Endothelial cell of umbilical vein (primary cell): Measurements from ENCODE around the gene ATP4A. TPM values are rescaled to one million over a fixed set of nuclear protein-coding genes. Genes with fewer than 3 reads are reported as not detected.

ENCODE experiments used
- BruUV-seq: library from RNA; stranded (reverse); fragments of 400-500 nt; replicated peaks from 2 replicates; lab custom pipeline; 2021; lab: Mats Ljungman, UMichigan
- CTCF ChIA-PET: fragments of 300-600, 350-600 bp; sonication (Branson Sonifier 250); formaldehyde crosslinking; loops from one replicate; lab custom pipeline; 2021; ENCODE audit warnings: antibody characterized with exemption, inconsistent platforms; lab: Charles Lee
- POLR2A ChIA-PET: fragments of 300-600, 350-600 bp; sonication (Branson Sonifier 250); formaldehyde crosslinking; loops from one replicate; lab custom pipeline; 2021; ENCODE audit warnings: antibody characterized with exemption, inconsistent platforms; lab: Charles Lee
- DNase-seq: peaks from one replicate; pipeline ENCODE4 v3.0.0-alpha.2; 2011; ENCODE audit warnings: low read depth, low spot score
- FAIRE-seq: peaks from 2 replicates; lab custom pipeline; 2011; peaks lifted over from hg19 to GRCh38; lab: Jason Lieb, UNC
- H2AFZ ChIP-seq: 2 replicates; pipeline ENCODE4 v1.6.0; 2012; ENCODE audit warnings: low read depth, low read length, control low read depth, inconsistent platforms
- H3K27ac ChIP-seq: 2 replicates; pipeline ENCODE4 v1.5.1; 2011; ENCODE audit warnings: low read depth, mild to moderate bottlenecking, control low read depth, low read length, moderate library complexity; ENCODE audit not compliant: insufficient read depth
- H3K27me3 ChIP-seq, 2 experiments: 2 replicates each; pipeline versions ENCODE4 v1.6.0 to v1.6.1; 2011; ENCODE audit warnings: low read length in 2 of 2, mixed read lengths in 1 of 2; ENCODE audit not compliant: control insufficient read depth in 2 of 2, insufficient read depth in 2 of 2
- H3K36me3 ChIP-seq, 2 experiments: 2 replicates in 1 of 2; 3 replicates in 1 of 2; pipeline ENCODE4 v1.5.1; 2011; ENCODE audit warnings: low read length in 2 of 2, mild to moderate bottlenecking in 1 of 2, moderate library complexity in 1 of 2; ENCODE audit not compliant: control insufficient read depth in 2 of 2, insufficient read depth in 2 of 2; ENCODE audit errors: extremely low read depth in 1 of 2
- H3K4me1 ChIP-seq: 3 replicates; pipeline ENCODE4 v1.5.1; 2011; ENCODE audit warnings: mild to moderate bottlenecking, low read length; ENCODE audit not compliant: control insufficient read depth, insufficient read depth; ENCODE audit errors: extremely low read depth
- H3K4me2 ChIP-seq: 2 replicates; pipeline ENCODE4 v1.6.1; 2011; ENCODE audit warnings: low read length, control low read depth, mixed read lengths; ENCODE audit not compliant: insufficient read depth
- H3K4me3 ChIP-seq, 3 experiments: fragments of 200-600 bp in 1 of 3; sonication (generic), shearing (Covaris generic) in 1 of 3; replicated peaks in 1 of 3; 2 replicates each; pipeline ENCODE4 v1.5.1; 2011 to 2016; ENCODE audit warnings: control low read depth in 3 of 3, low read length in 3 of 3, mild to moderate bottlenecking in 2 of 3, inconsistent platforms in 1 of 3, low read depth in 1 of 3, moderate library complexity in 1 of 3; ENCODE audit not compliant: insufficient read depth in 1 of 3
- H3K79me2 ChIP-seq: 2 replicates; pipeline ENCODE4 v1.6.0; 2012; ENCODE audit warnings: low read length, inconsistent platforms; ENCODE audit not compliant: control insufficient read depth, insufficient read depth
- H3K9ac ChIP-seq: replicated peaks from 2 replicates; pipeline ENCODE3; 2011; ENCODE audit warnings: low read length, control low read depth; ENCODE audit not compliant: insufficient read depth; ENCODE audit errors: extremely low read depth
- H3K9me1 ChIP-seq: replicated peaks from 3 replicates; pipeline ENCODE4 v1.6.0; 2011; ENCODE audit warnings: mild to moderate bottlenecking, low read length; ENCODE audit not compliant: control insufficient read depth, insufficient read depth; ENCODE audit errors: extremely low read depth
- H3K9me3 ChIP-seq: replicated peaks from 2 replicates; pipeline ENCODE4 v1.5.1; 2012; ENCODE audit warnings: low read length, inconsistent platforms; ENCODE audit not compliant: control insufficient read depth, insufficient read depth
- H4K20me1 ChIP-seq: replicated peaks from 2 replicates; pipeline ENCODE3; 2011; ENCODE audit warnings: mild to moderate bottlenecking, low read length; ENCODE audit not compliant: control insufficient read depth, insufficient read depth; ENCODE audit errors: extremely low read depth
- CTCF ChIP-seq, 2 donors: IDR thresholded peaks; 1 replicate in 1 of 2; 2 replicates in 1 of 2; pipeline ENCODE4 v1.5.1; 2011; ENCODE audit warnings: low read length in 2 of 2, mild to moderate bottlenecking in 2 of 2, moderate library complexity in 2 of 2, control low read depth in 1 of 2, inconsistent platforms in 1 of 2, low read depth in 1 of 2; ENCODE audit not compliant: insufficient read depth in 1 of 2; ENCODE audit errors: extremely low read depth in 1 of 2
- EZH2 ChIP-seq: IDR thresholded peaks from 2 replicates; pipeline ENCODE4 v1.6.1; 2012; ENCODE audit warnings: borderline replicate concordance, low read depth, mild to moderate bottlenecking, moderate library complexity, low read length, inconsistent platforms; ENCODE audit not compliant: severe bottlenecking
- FOS ChIP-seq: IDR thresholded peaks from 2 replicates; pipeline ENCODE4 v1.6.1; 2011; ENCODE audit warnings: mild to moderate bottlenecking, low read length, moderate library complexity, borderline replicate concordance; ENCODE audit not compliant: insufficient read depth
- GATA2 ChIP-seq: IDR thresholded peaks from 2 replicates; pipeline ENCODE4 v1.7.0; 2011; ENCODE audit warnings: low read depth, mild to moderate bottlenecking, moderate library complexity, mixed read lengths, low read length; ENCODE audit not compliant: insufficient read length, insufficient read depth
- JUN ChIP-seq: IDR thresholded peaks from 2 replicates; pipeline ENCODE4 v1.6.1; 2011; ENCODE audit warnings: borderline replicate concordance, low read depth; ENCODE audit not compliant: insufficient read length, insufficient read depth
- MAX ChIP-seq: IDR thresholded peaks from 2 replicates; pipeline ENCODE4 v1.6.1; 2011; ENCODE audit not compliant: insufficient read depth, insufficient read length
- MYC ChIP-seq: IDR thresholded peaks from one replicate; pipeline ENCODE4 v1.6.1; 2011; ENCODE audit warnings: mild to moderate bottlenecking, low read depth, low read length
- POLR2A ChIP-seq: IDR thresholded peaks from 2 replicates; pipeline ENCODE4 v1.6.1; 2012; ENCODE audit warnings: low read depth, mild to moderate bottlenecking, control low read depth, low read length
- POLR2AphosphoS5 ChIP-seq: IDR thresholded peaks from 2 replicates; pipeline ENCODE4 v1.6.1; 2012; ENCODE audit warnings: low read depth, mild to moderate bottlenecking, control low read depth, low read length, moderate library complexity; ENCODE audit not compliant: insufficient read depth
- dilution Hi-C: fragments of 300-500 bp; cut with MboI; formaldehyde crosslinking; loops from one replicate; pipeline ENCODE4 v1.15.0; 2019; ENCODE audit warnings: low sequenced_read_pairs; ENCODE audit not compliant: extremely low pct_ligation_motif_present
- intact Hi-C: fragments of 100-400 bp; cut with micrococcal nuclease; formaldehyde crosslinking; loops from one replicate; pipeline ENCODE4 v1.10.0; 2022
- polyA plus RNA-seq, 4 experiments: library from polyadenylated mRNA; depleted of rRNA in 3 of 4; stranded (reverse) in 3 of 4; unstranded in 1 of 4; fragments of >200 nt; gene quantifications; 2 replicates each; pipeline versions ENCODE4 v1.2.1 to v1.2.3, GENCODE V29; 2011 to 2012; ENCODE audit warnings: missing spikeins in 1 of 4
- total RNA-seq: library from RNA; stranded (reverse); gene quantifications from 2 replicates; pipeline ENCODE4 v1.2.3, GENCODE V29; 2021

Gene ATP4A
- total and polyA plus RNA-seq, 2 donors (not counting 3 experiments of a cell fraction or from before 2014, with no cell fraction given) = not detected

- no peak for FAIRE-seq
- TF ChIP-seq FOS = no peak
- no peak for TF ChIP-seq CTCF (IDR thresholded peaks at IDR 0.05; ENCODE audit: extremely low read depth in 1 of 2, insufficient read depth in 1 of 2, low read depth in 1 of 2, low read length in 2 of 2)
- TF ChIP-seq POLR2A = no peak
- TF ChIP-seq MAX = no peak
- no peak for TF ChIP-seq MYC
- no peak for TF ChIP-seq JUN
- TF ChIP-seq GATA2 = no peak
- TF ChIP-seq EZH2 = no peak
- TF ChIP-seq POLR2AphosphoS5 = no peak
Observed at GRCh38 chr19:35501684-35502083, 61.8 kb downstream of the ATP4A start.

More at GRCh38 chr19:35501684-35502083, 61.8 kb downstream of the ATP4A start:
- H3K4me3 ChIP-seq = no peak overlapping the region
- H3K27me3 ChIP-seq = no peaks in the 10 kb centered on the region
- H3K9me1 ChIP-seq = no peaks in the 10 kb centered on the region
- no peak overlapping the region for H2AFZ ChIP-seq
- BruUV-seq = no TSS peak
- POLR2A ChIA-PET = no interaction called here
- H3K36me3 ChIP-seq = no peaks in the 10 kb centered on the region
- H3K9ac ChIP-seq = no peak overlapping the region
- H3K9me3 ChIP-seq = no peaks in the 10 kb centered on the region
- dilution Hi-C loops = no loop called here
- H3K79me2 ChIP-seq = no peaks in the 10 kb centered on the region
- no peak overlapping the region for H3K4me2 ChIP-seq
- intact Hi-C loops = no loop called here
- no peak overlapping the region for H3K27ac ChIP-seq
- no peak for DNase-seq
- H3K4me1 ChIP-seq = no peaks in the 10 kb centered on the region
- H4K20me1 ChIP-seq = no peaks in the 10 kb centered on the region
- CTCF ChIA-PET = interaction anchor here (1.2 kb wide), 1 partner anchor 9 kb away, joined by 4 read pairs; no protein-coding TSS in a partner anchor
